HepG2 (cell line): Measurements from ENCODE around the gene RBM47. TPM values are rescaled to one million over a fixed set of nuclear protein-coding genes. Genes with fewer than 3 reads are reported as not detected.

Source experiments
- BCL3 ChIP-seq: sonication (generic); formaldehyde crosslinking; IDR thresholded peaks from 2 replicates; pipeline ENCODE4 v1.5.1; 2020; ENCODE audit warnings: mild to moderate bottlenecking, missing genetic modification reagents, moderate library complexity
- DPF2 ChIP-seq: sonication (generic); formaldehyde crosslinking; IDR thresholded peaks from 2 replicates; pipeline ENCODE4 v1.4.0; 2020; ENCODE audit warnings: mild to moderate bottlenecking, low read depth, missing genetic modification reagents, borderline replicate concordance
- EP300 ChIP-seq, 3 experiments: sonication (generic) in 1 of 3; formaldehyde crosslinking in 1 of 3; IDR thresholded peaks; 2 replicates each; pipeline versions ENCODE4 v1.5.1 to v1.6.1; 2011 to 2020; ENCODE audit warnings: low read depth in 2 of 3, low read length in 2 of 3, borderline replicate concordance in 1 of 3, improper control_type of control experiment in 1 of 3, mild to moderate bottlenecking in 1 of 3, missing genetic modification reagents in 1 of 3, moderate library complexity in 1 of 3
- FOXK2 ChIP-seq: fragments of 450-650 bp; IDR thresholded peaks from 2 replicates; pipeline ENCODE4 v1.6.1; 2016
- GATAD2A ChIP-seq: IDR thresholded peaks from 2 replicates; pipeline ENCODE4 v1.6.1; 2016
- GPN1 ChIP-seq: sonication (generic); formaldehyde crosslinking; IDR thresholded peaks from 2 replicates; pipeline ENCODE4 v1.5.1; 2020; ENCODE audit warnings: missing genetic modification reagents, borderline replicate concordance
- HNF4A ChIP-seq: sonication (generic); formaldehyde crosslinking; IDR thresholded peaks from 2 replicates; pipeline ENCODE4 v1.4.0; 2020; ENCODE audit warnings: missing genetic modification reagents
- NR2F2 ChIP-seq: IDR thresholded peaks from 2 replicates; pipeline ENCODE4 v1.6.1; 2012; ENCODE audit warnings: low read depth, inconsistent platforms, borderline replicate concordance
- ONECUT2 ChIP-seq: sonication (generic); formaldehyde crosslinking; IDR thresholded peaks from 2 replicates; pipeline ENCODE4 v1.4.0; 2020; ENCODE audit warnings: missing genetic modification reagents
- PAF1 ChIP-seq: IDR thresholded peaks from 2 replicates; pipeline ENCODE4 v1.6.1; 2016; ENCODE audit warnings: missing genetic modification reagents, missing compliant biosample characterization
- PHF5A ChIP-seq: IDR thresholded peaks from one replicate; pipeline ENCODE4 v1.6.1; 2018; ENCODE audit warnings: low read depth, missing genetic modification reagents; ENCODE audit not compliant: unreplicated experiment
- PITX1 ChIP-seq: sonication (generic); formaldehyde crosslinking; IDR thresholded peaks from 2 replicates; pipeline ENCODE4 v1.5.1; 2020; ENCODE audit warnings: mild to moderate bottlenecking, missing genetic modification reagents
- PLRG1 ChIP-seq: fragments of 450-650 bp; conservative IDR thresholded peaks from 2 replicates; pipeline ENCODE4 v1.6.1; 2016
- RAD51 ChIP-seq: fragments of 450-650 bp; IDR thresholded peaks from 2 replicates; pipeline ENCODE4 v1.6.1; 2016; ENCODE audit warnings: borderline replicate concordance
- RBFOX2 ChIP-seq: fragments of 200-400 bp; formaldehyde crosslinking; IDR thresholded peaks from 2 replicates; pipeline ENCODE4 v1.6.1; 2017; ENCODE audit warnings: low read depth, mild to moderate bottlenecking, low read length
- SALL2 ChIP-seq: sonication (generic); formaldehyde crosslinking; IDR thresholded peaks from 2 replicates; pipeline ENCODE4 v1.8.1; 2023; ENCODE audit warnings: mild to moderate bottlenecking, missing genetic modification reagents, inconsistent platforms
- SIX4 ChIP-seq: sonication (generic); formaldehyde crosslinking; IDR thresholded peaks from 2 replicates; pipeline ENCODE4 v1.4.0; 2020; ENCODE audit warnings: missing genetic modification reagents
- SOX13 ChIP-seq, 3 experiments: fragments of 450-650 bp in 1 of 3; sonication (generic) in 1 of 3; formaldehyde crosslinking in 1 of 3; IDR thresholded peaks in 2 of 3; conservative IDR thresholded peaks in 1 of 3; 2 replicates each; pipeline versions ENCODE4 v1.5.0 to v1.6.1; 2016 to 2020; ENCODE audit warnings: antibody characterized with exemption in 1 of 3, mild to moderate bottlenecking in 1 of 3, missing compliant biosample characterization in 1 of 3, missing genetic modification reagents in 1 of 3, moderate library complexity in 1 of 3
- STAT5B ChIP-seq: sonication (generic); formaldehyde crosslinking; IDR thresholded peaks from 2 replicates; pipeline ENCODE4 v1.4.0; 2020; ENCODE audit warnings: missing genetic modification reagents
- ZFP1 ChIP-seq: IDR thresholded peaks from 2 replicates; pipeline ENCODE4 v1.6.1; 2016
- ZFX ChIP-seq: sonication (generic); formaldehyde crosslinking; IDR thresholded peaks from 2 replicates; pipeline ENCODE4 v1.4.0; 2020; ENCODE audit warnings: mild to moderate bottlenecking, low read depth, missing genetic modification reagents, moderate library complexity
- ZNF574 ChIP-seq: sonication (generic); formaldehyde crosslinking; IDR thresholded peaks from 2 replicates; pipeline ENCODE4 v1.4.0; 2020; ENCODE audit warnings: missing genetic modification reagents
- polyA plus RNA-seq, 8 experiments: library from polyadenylated mRNA; depleted of rRNA in 3 of 8; stranded (reverse) in 7 of 8; unstranded in 1 of 8; fragments of >200 nt; fragmentation: Illumina TruSeq in 4 of 8; extraction: Trizol in 4 of 8; gene quantifications; 2 replicates each; pipeline versions ENCODE4 v1.2.1 to v1.2.3, GENCODE V29; 2011 to 2016; ENCODE audit warnings: low read depth in 4 of 8, missing spikeins in 1 of 8, mixed read lengths in 1 of 8; ENCODE audit not compliant: insufficient read depth in 1 of 8
- total RNA-seq, 5 experiments: library from RNA; depleted of rRNA; stranded (reverse); fragments of >200 nt; fragmentation: Illumina TruSeq; extraction: Trizol; gene quantifications; 2 replicates each; pipeline ENCODE4 v1.2.3, GENCODE V29; 2016; ENCODE audit warnings: low read depth in 1 of 5
- TF ChIP-seq, protein P1 (sequence below): IDR thresholded peaks from 2 replicates; pipeline ENCODE4 v1.6.1; 2016; ENCODE audit warnings: low read depth, missing genetic modification reagents, missing compliant biosample characterization

RBM47 gene
- total and polyA plus RNA-seq, 2 of the 13 experiments (the other 11 are each of a cell fraction or from before 2014, with no cell fraction given), result 1.2 to 2.5 TPM

DNA sequence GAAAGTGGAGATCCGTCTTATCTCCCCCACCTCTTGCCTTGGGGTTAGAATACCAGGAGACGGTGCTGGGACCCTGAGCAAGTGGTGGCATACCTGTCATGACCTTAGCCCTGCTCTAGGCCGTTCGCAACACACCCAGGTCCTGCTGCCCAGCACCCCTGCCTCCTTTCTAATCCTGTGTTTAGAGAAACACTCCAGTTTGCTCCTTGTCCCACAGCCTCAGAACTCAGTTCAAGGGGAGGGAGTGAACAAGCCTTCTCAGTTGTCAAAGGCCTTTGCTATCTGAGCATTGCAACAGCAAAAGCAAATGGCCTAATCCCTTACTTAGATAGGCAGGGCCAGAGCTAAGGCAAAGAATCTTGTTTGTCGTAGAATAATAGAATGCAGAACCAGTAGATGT, 226.6 kb downstream of the RBM47 start (continued):
- TF ChIP-seq SALL2 (CRISPR knock-in tag), result no peak
- TF ChIP-seq GATAD2A, result 0 out of 2 replicates have a peak, but pooled peaks have one; percentile 22
- no peak for TF ChIP-seq ONECUT2 (CRISPR knock-in tag)
- TF ChIP-seq DPF2 (CRISPR knock-in tag), result no peak
- no peak for TF ChIP-seq FOXK2
- peak; percentile 68 for TF ChIP-seq HNF4A
- TF ChIP-seq, protein P1, sequence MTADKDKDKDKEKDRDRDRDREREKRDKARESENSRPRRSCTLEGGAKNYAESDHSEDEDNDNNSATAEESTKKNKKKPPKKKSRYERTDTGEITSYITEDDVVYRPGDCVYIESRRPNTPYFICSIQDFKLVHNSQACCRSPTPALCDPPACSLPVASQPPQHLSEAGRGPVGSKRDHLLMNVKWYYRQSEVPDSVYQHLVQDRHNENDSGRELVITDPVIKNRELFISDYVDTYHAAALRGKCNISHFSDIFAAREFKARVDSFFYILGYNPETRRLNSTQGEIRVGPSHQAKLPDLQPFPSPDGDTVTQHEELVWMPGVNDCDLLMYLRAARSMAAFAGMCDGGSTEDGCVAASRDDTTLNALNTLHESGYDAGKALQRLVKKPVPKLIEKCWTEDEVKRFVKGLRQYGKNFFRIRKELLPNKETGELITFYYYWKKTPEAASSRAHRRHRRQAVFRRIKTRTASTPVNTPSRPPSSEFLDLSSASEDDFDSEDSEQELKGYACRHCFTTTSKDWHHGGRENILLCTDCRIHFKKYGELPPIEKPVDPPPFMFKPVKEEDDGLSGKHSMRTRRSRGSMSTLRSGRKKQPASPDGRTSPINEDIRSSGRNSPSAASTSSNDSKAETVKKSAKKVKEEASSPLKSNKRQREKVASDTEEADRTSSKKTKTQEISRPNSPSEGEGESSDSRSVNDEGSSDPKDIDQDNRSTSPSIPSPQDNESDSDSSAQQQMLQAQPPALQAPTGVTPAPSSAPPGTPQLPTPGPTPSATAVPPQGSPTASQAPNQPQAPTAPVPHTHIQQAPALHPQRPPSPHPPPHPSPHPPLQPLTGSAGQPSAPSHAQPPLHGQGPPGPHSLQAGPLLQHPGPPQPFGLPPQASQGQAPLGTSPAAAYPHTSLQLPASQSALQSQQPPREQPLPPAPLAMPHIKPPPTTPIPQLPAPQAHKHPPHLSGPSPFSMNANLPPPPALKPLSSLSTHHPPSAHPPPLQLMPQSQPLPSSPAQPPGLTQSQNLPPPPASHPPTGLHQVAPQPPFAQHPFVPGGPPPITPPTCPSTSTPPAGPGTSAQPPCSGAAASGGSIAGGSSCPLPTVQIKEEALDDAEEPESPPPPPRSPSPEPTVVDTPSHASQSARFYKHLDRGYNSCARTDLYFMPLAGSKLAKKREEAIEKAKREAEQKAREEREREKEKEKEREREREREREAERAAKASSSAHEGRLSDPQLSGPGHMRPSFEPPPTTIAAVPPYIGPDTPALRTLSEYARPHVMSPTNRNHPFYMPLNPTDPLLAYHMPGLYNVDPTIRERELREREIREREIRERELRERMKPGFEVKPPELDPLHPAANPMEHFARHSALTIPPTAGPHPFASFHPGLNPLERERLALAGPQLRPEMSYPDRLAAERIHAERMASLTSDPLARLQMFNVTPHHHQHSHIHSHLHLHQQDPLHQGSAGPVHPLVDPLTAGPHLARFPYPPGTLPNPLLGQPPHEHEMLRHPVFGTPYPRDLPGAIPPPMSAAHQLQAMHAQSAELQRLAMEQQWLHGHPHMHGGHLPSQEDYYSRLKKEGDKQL (CRISPR knock-in tag), result no peak
- TF ChIP-seq PAF1, result no peak
- TF ChIP-seq RBFOX2, result no peak
- no peak for TF ChIP-seq PHF5A (CRISPR knock-in tag)
- no peak for TF ChIP-seq GPN1 (CRISPR knock-in tag)
- TF ChIP-seq ZNF574 (CRISPR knock-in tag), result no peak
- no peak for TF ChIP-seq RAD51
- no peak for TF ChIP-seq STAT5B (CRISPR knock-in tag)
- TF ChIP-seq PITX1 (CRISPR knock-in tag), result peak; percentile 87; the same call in 1 of the 2 replicates
- no peak for TF ChIP-seq ZFP1
- no peak for TF ChIP-seq BCL3 (CRISPR knock-in tag)
- no peak for TF ChIP-seq NR2F2
- peak in 1 of 2 experiments; percentile 58; a peak in 1 of 4 replicates for TF ChIP-seq EP300 (IDR thresholded peaks at IDR 0.05; ENCODE audit: low read depth in 2 of 2, low read length in 2 of 2)
- no peak for TF ChIP-seq EP300 (CRISPR knock-in tag; IDR thresholded peaks at IDR 0.05; ENCODE audit: borderline replicate concordance)
- TF ChIP-seq ZFX (CRISPR knock-in tag), result peak; percentile 40; the same call in 1 of the 2 replicates
- no peak for TF ChIP-seq SOX13 (IDR thresholded peaks at IDR 0.05)
- 0 out of 4 replicates have a peak, but pooled peaks of 1 of the 2 experiments have one; percentile 33 for TF ChIP-seq SOX13 (CRISPR knock-in tag; conservative IDR thresholded peaks at IDR 0.05 in 1 of 2, IDR thresholded peaks at IDR 0.05 in 1 of 2)
- no peak for TF ChIP-seq PLRG1
- peak; percentile 21; the same call in 1 of the 2 replicates for TF ChIP-seq SIX4 (CRISPR knock-in tag)
